Measurements from ENCODE around the gene HS3ST6.

The HS3ST6 gene

DNA sequence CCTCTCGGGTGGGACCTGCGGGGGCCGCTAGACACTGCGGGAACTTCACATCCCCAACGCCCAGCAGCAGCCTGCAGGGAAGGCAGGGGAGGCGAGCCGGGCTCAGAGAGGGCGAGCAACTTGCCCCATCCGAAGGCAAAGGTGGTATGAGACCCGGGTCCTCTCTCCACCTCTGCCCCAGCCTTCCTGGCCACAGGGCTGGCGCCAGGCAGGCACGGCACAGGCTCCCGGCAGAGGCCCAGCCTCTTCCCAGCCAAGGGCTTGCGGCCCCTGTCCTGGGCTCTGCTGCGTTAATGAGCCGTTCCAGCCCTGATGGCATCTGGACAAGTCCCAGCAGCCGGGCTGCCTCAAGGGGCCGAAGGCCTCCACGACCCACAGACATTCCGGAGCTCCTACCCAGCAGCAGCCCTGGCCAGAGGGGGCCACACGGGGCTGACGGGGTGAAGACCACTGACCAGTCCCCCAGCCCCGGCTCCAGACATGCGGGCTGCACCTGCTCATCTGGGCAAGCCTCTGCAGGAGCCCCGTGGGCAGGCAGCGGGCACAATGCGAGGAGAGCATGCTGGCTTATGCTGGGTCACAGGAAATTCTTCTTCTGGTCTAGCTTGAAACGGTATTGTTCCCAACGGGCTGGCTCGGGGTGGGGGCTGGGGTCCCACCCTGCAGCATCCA lies 1.2 kb upstream of the HS3ST6 start:
- no peak overlapping the region for H3K4me3 ChIP-seq (ENCODE audit: low read depth, low read length)
- DNase-seq, result no peak
- H3K36me3 ChIP-seq (replicated peaks), result no peaks in the 10 kb centered on the region
- H3K27ac ChIP-seq, result no peak overlapping the region
- H3K27me3 ChIP-seq (replicated peaks), result peaks cover 75% of the 10 kb centered on the region
- in situ Hi-C loops (cut with HindIII; ENCODE audit: low pct_ligation_motif_present, low sequenced_read_pairs), result no loop called here
- TF ChIP-seq, protein P1, sequence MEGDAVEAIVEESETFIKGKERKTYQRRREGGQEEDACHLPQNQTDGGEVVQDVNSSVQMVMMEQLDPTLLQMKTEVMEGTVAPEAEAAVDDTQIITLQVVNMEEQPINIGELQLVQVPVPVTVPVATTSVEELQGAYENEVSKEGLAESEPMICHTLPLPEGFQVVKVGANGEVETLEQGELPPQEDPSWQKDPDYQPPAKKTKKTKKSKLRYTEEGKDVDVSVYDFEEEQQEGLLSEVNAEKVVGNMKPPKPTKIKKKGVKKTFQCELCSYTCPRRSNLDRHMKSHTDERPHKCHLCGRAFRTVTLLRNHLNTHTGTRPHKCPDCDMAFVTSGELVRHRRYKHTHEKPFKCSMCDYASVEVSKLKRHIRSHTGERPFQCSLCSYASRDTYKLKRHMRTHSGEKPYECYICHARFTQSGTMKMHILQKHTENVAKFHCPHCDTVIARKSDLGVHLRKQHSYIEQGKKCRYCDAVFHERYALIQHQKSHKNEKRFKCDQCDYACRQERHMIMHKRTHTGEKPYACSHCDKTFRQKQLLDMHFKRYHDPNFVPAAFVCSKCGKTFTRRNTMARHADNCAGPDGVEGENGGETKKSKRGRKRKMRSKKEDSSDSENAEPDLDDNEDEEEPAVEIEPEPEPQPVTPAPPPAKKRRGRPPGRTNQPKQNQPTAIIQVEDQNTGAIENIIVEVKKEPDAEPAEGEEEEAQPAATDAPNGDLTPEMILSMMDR (IDR thresholded peaks at IDR 0.05; ENCODE audit: low read depth, low read length, missing control alignments), result no peak

GRCh38 chr16:1917665-1918350 lies 407 bp downstream of the HS3ST6 start:
- no peaks in the 10 kb centered on the region for H3K36me3 ChIP-seq (replicated peaks)
- peaks cover 74% of the 10 kb centered on the region for H3K27me3 ChIP-seq (replicated peaks)
- no peak overlapping the region for H3K4me3 ChIP-seq (ENCODE audit: low read depth, low read length)
- TF ChIP-seq, protein P1 (IDR thresholded peaks at IDR 0.05; ENCODE audit: low read depth, low read length, missing control alignments), result no peak
- H3K27ac ChIP-seq, result no peak overlapping the region
- in situ Hi-C loops (cut with HindIII; ENCODE audit: low pct_ligation_motif_present, low sequenced_read_pairs), result no loop called here
- no peak for DNase-seq

DNA sequence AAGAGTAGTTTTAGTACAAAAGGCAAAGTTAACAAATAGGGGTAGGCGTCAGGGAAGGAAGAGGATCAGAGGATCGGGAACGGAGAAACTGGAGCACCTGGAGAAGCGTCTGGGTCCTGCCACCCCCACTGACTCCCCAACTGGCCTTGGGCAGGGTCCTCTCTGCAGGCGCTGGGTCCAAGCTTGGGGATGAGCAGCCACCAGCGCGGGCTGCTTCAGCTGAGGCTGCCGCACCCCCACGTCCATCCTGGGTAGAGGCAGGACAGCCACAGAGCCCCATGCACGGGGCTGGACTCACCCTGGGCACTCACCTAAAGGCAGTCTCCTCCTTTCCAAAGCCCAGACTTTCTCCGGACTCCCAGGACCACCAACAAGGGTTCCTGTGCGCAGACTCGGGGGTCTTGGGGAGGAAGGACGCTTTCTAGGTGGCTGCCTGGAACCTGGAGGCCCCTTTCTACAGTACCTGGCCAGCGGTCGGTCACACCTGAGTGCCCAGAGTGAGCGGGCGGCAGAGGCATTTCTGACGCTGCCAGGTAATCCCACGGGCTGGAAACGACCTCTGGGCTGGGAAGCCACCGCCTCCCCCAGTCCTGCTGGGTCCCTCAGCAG lies 1.1 kb downstream of the HS3ST6 start:
- in situ Hi-C loops (cut with HindIII; ENCODE audit: low pct_ligation_motif_present, low sequenced_read_pairs), result no loop called here
- peaks cover 69% of the 10 kb centered on the region for H3K27me3 ChIP-seq (replicated peaks)
- no peak overlapping the region for H3K27ac ChIP-seq
- no peak overlapping the region for H3K4me3 ChIP-seq (ENCODE audit: low read depth, low read length)
- TF ChIP-seq, protein P1 (IDR thresholded peaks at IDR 0.05; ENCODE audit: low read depth, low read length, missing control alignments), result no peak
- H3K36me3 ChIP-seq (replicated peaks), result no peaks in the 10 kb centered on the region
- DNase-seq, result no peak

GRCh38 chr16:1916640-1916990 lies 1.6 kb downstream of the HS3ST6 start:
- in situ Hi-C loops (cut with HindIII; ENCODE audit: low pct_ligation_motif_present, low sequenced_read_pairs), result no loop called here
- TF ChIP-seq, protein P1 (IDR thresholded peaks at IDR 0.05; ENCODE audit: low read depth, low read length, missing control alignments), result no peak
- Histone ChIP-seq H3K36me3 (replicated peaks) (no peaks in the 10 kb centered on the region), H3K27me3 (replicated peaks) (peaks cover 67% of the 10 kb centered on the region), H3K27ac (no peak overlapping the region), H3K4me3 (ENCODE audit: low read depth, low read length) (no peak overlapping the region)
- no peak for DNase-seq

- DNase-seq, result no peak
- in situ Hi-C loops (cut with HindIII; ENCODE audit: low pct_ligation_motif_present, low sequenced_read_pairs), result no loop called here
- H3K27me3 ChIP-seq (replicated peaks), result peaks cover 63% of the 10 kb centered on the region
Observed at GRCh38 chr16:1915732-1916639, 2.2 kb downstream of the HS3ST6 start.

More at GRCh38 chr16:1915732-1916639, 2.2 kb downstream of the HS3ST6 start:
- Histone ChIP-seq H3K27ac (no peak overlapping the region), H3K36me3 (replicated peaks) (no peaks in the 10 kb centered on the region), H3K4me3 (ENCODE audit: low read depth, low read length) (no peak overlapping the region)
- TF ChIP-seq, protein P1 (IDR thresholded peaks at IDR 0.05; ENCODE audit: low read depth, low read length, missing control alignments), result no peak

Data from brain microvascular endothelial cell (primary cell).